ENCODE results near the gene LIPN. TPM values are rescaled to one million over a fixed set of nuclear protein-coding genes. Genes with fewer than 3 reads are reported as not detected.

The LIPN gene
- polyA plus RNA-seq, 3 donors = 0.49 TPM; not detected in 2

GRCh38 chr10:88810196-88810961 is 50.6 kb downstream of the LIPN start:
- H3K27ac ChIP-seq (ENCODE audit: low read depth, low read length) = no peak overlapping the region
- 27 to 47% (median 45%) methylated on average over 5 of the region's 5 CpGs for WGBS, 3 donors

DNA sequence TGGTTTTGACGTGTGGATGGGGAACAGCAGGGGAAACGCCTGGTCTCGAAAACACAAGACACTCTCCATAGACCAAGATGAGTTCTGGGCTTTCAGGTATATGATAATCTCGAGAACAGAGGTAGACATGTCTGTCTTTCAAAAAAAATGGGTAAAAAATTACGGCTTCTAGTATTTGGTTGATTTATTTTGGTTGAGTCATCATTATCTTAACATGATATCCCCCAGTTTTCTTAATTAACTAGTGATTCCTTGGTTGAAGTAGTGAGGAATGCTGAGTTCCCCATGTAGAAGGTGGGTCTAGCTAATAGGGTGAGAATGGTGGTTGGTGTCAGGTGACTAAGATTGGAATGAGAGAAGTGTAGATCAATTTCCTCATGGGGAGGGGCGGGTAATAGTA is 53.4 kb downstream of the LIPN start:
- H3K27ac ChIP-seq (ENCODE audit: low read depth, low read length) = no peak overlapping the region
- WGBS, 3 donors = 88 to 92% (median 91%) methylated on average over 6 of the region's 6 CpGs

GRCh38 chr10:88819290-88819689 is 59.5 kb downstream of the LIPN start:
- WGBS, 3 donors = 75 to 88% (median 79%) methylated on average over 3 of the region's 3 CpGs

DNA sequence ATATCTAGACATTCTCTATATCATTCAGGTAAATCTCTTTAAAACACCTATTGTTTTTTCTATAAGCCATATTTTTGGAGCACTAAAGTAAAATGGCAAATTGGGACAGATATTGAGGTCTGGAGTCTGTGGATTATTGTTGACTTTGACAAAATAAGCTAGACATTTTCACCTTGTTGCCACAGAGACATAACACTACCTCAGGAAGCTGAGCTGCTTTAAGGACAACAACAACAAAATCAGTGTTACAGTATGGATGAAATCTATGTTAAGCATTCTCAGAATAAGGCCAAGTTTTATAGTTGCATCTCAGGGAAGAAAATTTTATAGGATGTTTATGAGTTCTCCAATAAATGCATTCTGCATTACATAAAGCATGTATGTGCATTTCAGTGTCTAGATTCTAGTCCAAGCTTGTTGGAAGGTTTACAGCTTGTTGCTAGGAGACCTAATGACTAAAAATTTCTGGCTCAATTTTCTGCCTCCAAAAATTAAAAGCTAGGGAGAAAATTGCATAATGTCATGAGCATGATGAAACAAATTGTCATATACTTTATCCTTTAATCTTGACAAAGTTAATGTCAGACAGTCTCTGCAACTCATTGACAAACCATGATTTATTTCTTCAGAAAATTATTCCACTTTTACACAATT is 61.1 kb downstream of the LIPN start:
- no peak overlapping the region for H3K27ac ChIP-seq (ENCODE audit: low read depth, low read length)

More at GRCh38 chr10:88819290-88819689, 59.5 kb downstream of the LIPN start:
- no peak overlapping the region for H3K27ac ChIP-seq (ENCODE audit: low read depth, low read length)

DNA sequence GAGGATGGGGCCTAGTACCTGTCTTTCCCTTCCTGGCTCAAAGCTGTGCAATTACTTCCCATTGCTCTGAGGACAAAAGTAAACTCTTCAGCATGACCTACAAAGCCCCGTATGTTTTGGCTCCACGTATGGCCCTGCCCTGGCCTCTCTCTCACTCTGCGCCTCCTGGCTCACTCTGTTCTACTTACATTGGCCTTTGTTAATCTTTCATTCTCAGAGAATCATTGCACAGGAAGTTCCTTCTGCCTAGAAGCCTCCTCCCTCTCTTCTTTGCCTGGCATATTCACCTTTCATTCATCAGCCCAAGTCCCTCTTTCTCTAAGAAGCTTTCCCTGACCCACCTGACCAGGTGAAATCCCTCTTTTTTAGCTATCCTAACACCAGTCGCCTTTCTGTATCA is 66.6 kb downstream of the LIPN start:
- no peak overlapping the region for H3K27ac ChIP-seq (ENCODE audit: low read depth, low read length)
- WGBS, 3 donors = 70 to 87% (median 87%) methylated on average over 4 of the region's 4 CpGs

DNA sequence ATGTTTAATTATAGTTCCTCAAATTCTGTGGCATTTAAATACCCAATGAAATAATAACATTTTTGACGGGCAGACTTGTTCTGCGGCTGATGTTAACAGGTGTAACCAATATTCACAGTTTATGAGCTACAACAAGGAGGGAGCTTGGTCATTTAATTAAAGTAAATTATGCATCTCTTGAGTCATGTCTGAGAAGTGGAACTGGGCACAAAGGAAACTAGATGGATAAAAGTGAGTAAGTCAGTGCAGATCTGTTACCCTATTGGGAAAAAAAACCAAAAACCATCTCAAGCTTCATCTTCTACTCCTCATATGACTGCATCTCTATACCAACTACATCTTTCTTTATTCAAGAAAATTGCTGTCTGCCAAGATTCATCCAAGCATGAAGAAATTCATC is 67.9 kb downstream of the LIPN start:
- 92 to 99% (median 96%) methylated on average over 2 of the region's 2 CpGs for WGBS, 3 donors
- H3K27ac ChIP-seq (ENCODE audit: low read depth, low read length) = no peak overlapping the region

- 35 to 75% (median 65%) methylated on average over 1 of the region's 1 CpG for WGBS, 3 donors
Measured at GRCh38 chr10:88828310-88828709, 68.5 kb downstream of the LIPN start.

More at GRCh38 chr10:88828310-88828709, 68.5 kb downstream of the LIPN start:
- H3K27ac ChIP-seq (ENCODE audit: low read depth, low read length) = no peak overlapping the region

Other genes starting within 250 kb of the LIPN start
- 10 to 100 TPM in 2 of 3 donors, 1 to 10 TPM in 1; 6.5 to 13.3 (median 10.8) TPM for gene RNLS, start 176.7 kb upstream of the LIPN start, polyA plus RNA-seq
- gene LIPJ, start 173.3 kb upstream of the LIPN start, polyA plus RNA-seq = under 1 TPM in 2 of 3 donors, not detected in 1; 0.03 to 0.14 TPM
- 1,000 to 10,000 TPM in 1 of 3 donors, 100 to 1,000 TPM in 1, 1 to 10 TPM in 1; 1.3 to 2,549 (median 298) TPM for gene LIPF, start 95.6 kb upstream of the LIPN start, polyA plus RNA-seq
- not detected for gene LIPK, start 53.8 kb upstream of the LIPN start, polyA plus RNA-seq
- under 1 TPM in 1 of 3 donors, not detected in 2; 0.04 TPM for gene LIPM, start 42.7 kb downstream of the LIPN start, polyA plus RNA-seq
- gene ANKRD22, start 91.8 kb downstream of the LIPN start, polyA plus RNA-seq = 10 to 100 TPM in 1 of 3 donors, 1 to 10 TPM in 2; 1.0 to 14.7 (median 3.2) TPM
- 1 to 10 TPM; 2.4 to 5.4 (median 2.6) TPM for gene STAMBPL1, start 120.2 kb downstream of the LIPN start, polyA plus RNA-seq
- 100 to 1,000 TPM in 2 of 3 donors, 10 to 100 TPM in 1; 37.2 to 242 (median 231) TPM for gene ACTA2, start 192.8 kb downstream of the LIPN start, polyA plus RNA-seq
- 10 to 100 TPM in 2 of 3 donors, 1 to 10 TPM in 1; 2.2 to 20.1 (median 14.0) TPM for gene FAS, start 230.8 kb downstream of the LIPN start, polyA plus RNA-seq

All from adipose tissue (tissue), 3 donors.